SU-DHL-6 (cell line): Measurements from ENCODE around the gene DENND2A.

Experiments used
- H2AFZ ChIP-seq: fragments of 200-600 bp; sonication (generic); 2 replicates; pipeline ENCODE4 v1.6.1; 2014; ENCODE audit warnings: low read depth, mild to moderate bottlenecking, moderate library complexity, mixed read lengths, antibody characterized with exemption, low read length; ENCODE audit not compliant: severe bottlenecking
- H3F3A ChIP-seq: fragments of 200-600 bp; shearing (Covaris generic); 2 replicates; pipeline ENCODE4 v1.6.0; 2016; ENCODE audit warnings: antibody characterized with exemption, mild to moderate bottlenecking; ENCODE audit not compliant: insufficient read depth
- H3K27ac ChIP-seq: fragments of 200-600 bp; sonication (generic); 2 replicates; pipeline ENCODE4 v1.5.1; 2016; ENCODE audit warnings: low read depth, mild to moderate bottlenecking, low read length, moderate library complexity, mixed read lengths
- H3K27me3 ChIP-seq: fragments of 200-600 bp; sonication (generic), shearing (Covaris generic); 2 replicates; pipeline ENCODE4 v1.6.0; 2014; ENCODE audit warnings: mild to moderate bottlenecking, low read length
- H3K36me3 ChIP-seq: fragments of 200-600 bp; sonication (generic); 2 replicates; pipeline ENCODE4 v1.6.1; 2014; ENCODE audit warnings: mild to moderate bottlenecking, low read length, mixed read lengths
- H3K4me2 ChIP-seq: fragments of 300-600, 200-600 bp; shearing (Covaris generic), sonication (generic); 2 replicates; pipeline ENCODE4 v1.6.0; 2014; ENCODE audit warnings: low read length, low read depth, mild to moderate bottlenecking; ENCODE audit not compliant: poor library complexity, severe bottlenecking
- H3K4me3 ChIP-seq: fragments of 200-600 bp; sonication (generic); 2 replicates; pipeline ENCODE4 v1.5.1; 2014; ENCODE audit warnings: antibody characterized with exemption, low read length, mild to moderate bottlenecking, mixed read lengths; ENCODE audit not compliant: insufficient read depth, poor library complexity, severe bottlenecking
- H3K79me2 ChIP-seq: fragments of 200-600 bp; sonication (generic); 2 replicates; pipeline ENCODE4 v1.6.1; 2014; ENCODE audit warnings: mild to moderate bottlenecking, low read length, moderate library complexity; ENCODE audit not compliant: insufficient read depth
- H3K9ac ChIP-seq: fragments of 200-600 bp; sonication (generic); 2 replicates; pipeline ENCODE4 v1.7.0; 2014; ENCODE audit warnings: mild to moderate bottlenecking, low read length
- H3K9me2 ChIP-seq: fragments of 200-600 bp; sonication (generic); replicated peaks from 2 replicates; pipeline ENCODE4 v1.6.1; 2014; ENCODE audit warnings: low read length; ENCODE audit not compliant: insufficient read depth
- H3K9me3 ChIP-seq: fragments of 200-600 bp; sonication (generic); 2 replicates; pipeline ENCODE4 v1.6.1; 2014; ENCODE audit warnings: low read length, mixed read lengths; ENCODE audit not compliant: insufficient read depth
- H4K20me1 ChIP-seq: fragments of 200-600 bp; sonication (generic); 2 replicates; pipeline ENCODE4 v1.6.1; 2014; ENCODE audit warnings: low read depth, mild to moderate bottlenecking, antibody characterized with exemption, low read length, moderate library complexity, mixed read lengths
- CTCF ChIP-seq: fragments of 200-600 bp; sonication (generic); IDR thresholded peaks from one replicate; pipeline ENCODE4 v1.5.1; 2017; ENCODE audit warnings: antibody characterized with exemption, mild to moderate bottlenecking, low read length, moderate library complexity; ENCODE audit not compliant: insufficient read depth, poor library complexity, severe bottlenecking
- EZH2phosphoT487 ChIP-seq: fragments of 200-600 bp; sonication (generic), shearing (Covaris generic); conservative IDR thresholded peaks from 2 replicates; pipeline ENCODE4 v1.6.1; 2018; ENCODE audit warnings: mild to moderate bottlenecking, antibody characterized with exemption, low read length, moderate library complexity, mixed read lengths

The DENND2A gene

GRCh38 chr7:140551355-140552239, 89.0 kb downstream of the DENND2A start:
- H2AFZ ChIP-seq: no peak overlapping the region

GRCh38 chr7:140546947-140547346, 93.7 kb downstream of the DENND2A start:
- Histone ChIP-seq H3K4me2 (no peak overlapping the region), H3K36me3 (no peaks in the 10 kb centered on the region)

More at GRCh38 chr7:140551355-140552239, 89.0 kb downstream of the DENND2A start:
- no peak overlapping the region for H3K4me3 ChIP-seq
- H3K9me2 ChIP-seq: no peaks in the 10 kb centered on the region
- no peak for TF ChIP-seq EZH2phosphoT487
- no peak for TF ChIP-seq CTCF
- no peak overlapping the region for H3K4me2 ChIP-seq
- H4K20me1 ChIP-seq: no peaks in the 10 kb centered on the region
- no peak overlapping the region for H3K27ac ChIP-seq
- no peak overlapping the region for H3K9ac ChIP-seq
- H3F3A ChIP-seq: no peaks in the 10 kb centered on the region
- no peaks in the 10 kb centered on the region for H3K36me3 ChIP-seq
- H3K9me3 ChIP-seq: no peaks in the 10 kb centered on the region
- H3K79me2 ChIP-seq: no peaks in the 10 kb centered on the region
- H3K27me3 ChIP-seq: no peaks in the 10 kb centered on the region

GRCh38 chr7:140544388-140544826, 96.2 kb downstream of the DENND2A start:
- Histone ChIP-seq H3K4me2 (no peak overlapping the region), H3K36me3 (no peaks in the 10 kb centered on the region), H2AFZ (no peak overlapping the region), H3F3A (no peaks in the 10 kb centered on the region), H3K9me3 (no peaks in the 10 kb centered on the region), H4K20me1 (no peaks in the 10 kb centered on the region), H3K27me3 (no peaks in the 10 kb centered on the region), H3K9me2 (no peaks in the 10 kb centered on the region), H3K4me3 (no peak overlapping the region), H3K27ac (no peak overlapping the region), H3K9ac (no peak overlapping the region), H3K79me2 (no peaks in the 10 kb centered on the region)
- TF ChIP-seq CTCF (no peak), EZH2phosphoT487 (no peak)

More at GRCh38 chr7:140546947-140547346, 93.7 kb downstream of the DENND2A start:
- Histone ChIP-seq H3K27ac (no peak overlapping the region), H3K9ac (no peak overlapping the region), H3K79me2 (no peaks in the 10 kb centered on the region), H2AFZ (no peak overlapping the region), H3K9me3 (no peaks in the 10 kb centered on the region), H3K9me2 (no peaks in the 10 kb centered on the region), H3K4me3 (no peak overlapping the region), H3F3A (no peaks in the 10 kb centered on the region), H4K20me1 (no peaks in the 10 kb centered on the region), H3K27me3 (no peaks in the 10 kb centered on the region)
- TF ChIP-seq EZH2phosphoT487 (no peak), CTCF (no peak)
